Sigmoid colon (tissue), 7 donors: Measurements from ENCODE around the gene CDH1. TPM values are rescaled to one million over a fixed set of nuclear protein-coding genes. Genes with fewer than 3 reads are reported as not detected.
A peak's percentile ranks its signal among the peaks of the same experiment; 100 is the strongest.

Source experiments
- DNase-seq: peaks from one replicate; pipeline ENCODE4 v3.0.0-alpha.2; 2019
- H3K27ac ChIP-seq, 4 donors: fragments of 200-600 bp; sonication (generic); one replicate each; pipeline ENCODE4 v1.5.1; 2016 to 2019; ENCODE audit warnings: mild to moderate bottlenecking in 1 of 4
- H3K27me3 ChIP-seq, 3 donors: fragments of 200-600 bp; sonication (generic); one replicate each; pipeline ENCODE4 v1.5.1; 2019; ENCODE audit warnings: mild to moderate bottlenecking in 1 of 3
- H3K36me3 ChIP-seq, 4 donors: fragments of 200-600 bp; sonication (generic); one replicate each; pipeline ENCODE4 v1.5.1; 2016 to 2019
- H3K4me1 ChIP-seq, 4 donors: fragments of 200-600 bp; sonication (generic); one replicate each; pipeline ENCODE4 v1.5.1; 2017 to 2019
- H3K4me3 ChIP-seq, 4 donors: fragments of 200-600 bp; sonication (generic); one replicate each; pipeline ENCODE4 v1.5.1; 2017 to 2019; ENCODE audit warnings: mild to moderate bottlenecking in 2 of 4, moderate library complexity in 1 of 4
- H3K9me3 ChIP-seq, 4 donors: fragments of 200-600 bp in 3 of 4; sonication (generic) in 3 of 4; one replicate each; pipeline versions ENCODE4 v1.5.1 to v1.6.1; 2013 to 2019
- EP300 ChIP-seq, 4 donors: sonication (generic); formaldehyde crosslinking; IDR thresholded peaks; one replicate each; pipeline ENCODE4 v1.6.1; 2017; ENCODE audit warnings: antibody characterized with exemption in 4 of 4
- POLR2A ChIP-seq, 2 donors: fragments of 450-650 bp; IDR thresholded peaks; one replicate each; pipeline ENCODE4 v1.6.1; 2016; ENCODE audit warnings: antibody characterized with exemption in 2 of 2, mild to moderate bottlenecking in 2 of 2, moderate library complexity in 2 of 2
- POLR2AphosphoS5 ChIP-seq, 4 donors: sonication (generic); formaldehyde crosslinking; IDR thresholded peaks; one replicate each; pipeline ENCODE4 v1.6.1; 2017; ENCODE audit warnings: antibody characterized with exemption in 4 of 4
- whole genome bisulfite sequencing, 2 donors: extraction: QIAGEN DNeasy Blood & Tissue Kit; methylation state at CpG; one replicate each; pipeline ENCODE4 v1.1.7; 2013; 5-methylcytosine and 5-hydroxymethylcytosine counted together
- intact Hi-C: fragments of 100-400 bp; cut with DNase I; formaldehyde crosslinking; loops from one replicate; pipeline ENCODE4 v1.15.1; 2023
- polyA plus RNA-seq, 3 donors: library from polyadenylated mRNA; stranded (reverse); fragments of 200-250 nt; gene quantifications; one replicate each; pipeline ENCODE4 v1.2.3, GENCODE V29; 2013
- small RNA-seq, 3 donors: library from RNA; depleted of rRNA; stranded (forward); fragments of <200 nt; gene quantifications; one replicate each; pipeline ENCODE3, GENCODE V24; 2016
- total RNA-seq, 4 donors: library from RNA; depleted of rRNA; stranded (reverse); fragments of >200 nt; gene quantifications; one replicate each; pipeline ENCODE4 v1.1.0, GENCODE V29; 2016
- TF ChIP-seq, protein P1 (sequence below), 4 experiments: fragments of 450-650 bp in 3 of 4; fragments of 200-600 bp in 1 of 4; IDR thresholded peaks; one replicate each; pipeline ENCODE4 v1.5.1; 2016 to 2019; ENCODE audit warnings: antibody characterized with exemption in 4 of 4, mild to moderate bottlenecking in 3 of 4, moderate library complexity in 2 of 4
- donor health status: healthy with polysubstance abuse.
- donor health status: Bipolar disorder and iron deficiency.
- donor health status: healthy.

CDH1 gene
- total and polyA plus RNA-seq, 7 donors = 0.14 to 163 (median 15.4) TPM; not detected in 1

DNA sequence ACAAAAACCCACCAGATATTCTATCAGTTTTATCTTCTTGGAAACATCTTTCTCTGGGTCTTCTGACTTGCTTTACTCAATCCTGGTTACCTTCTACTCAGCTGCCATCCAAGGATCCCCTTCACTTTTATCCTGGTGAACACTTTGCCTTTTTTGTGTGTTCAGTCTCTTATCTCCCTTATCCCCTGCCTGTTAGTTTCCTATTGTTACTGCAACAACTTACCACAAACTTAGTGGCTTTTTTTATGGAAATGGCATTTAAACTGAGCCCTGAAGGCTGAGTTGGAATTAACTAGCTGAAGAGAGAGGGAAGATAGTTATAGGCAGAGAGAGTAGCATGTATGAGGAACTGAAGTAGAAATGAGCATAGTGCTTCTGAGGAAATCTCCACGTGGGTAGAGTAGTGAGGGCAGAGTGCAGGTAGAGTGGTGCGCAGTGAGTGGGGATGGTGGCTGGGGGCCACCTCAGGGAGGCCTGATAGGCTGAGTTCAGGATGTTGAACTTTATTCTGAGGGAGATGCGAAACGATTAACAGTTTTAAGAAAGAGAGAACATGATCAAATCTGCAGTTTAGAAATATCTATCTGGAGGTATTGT, 132.5 kb downstream of the CDH1 start:
- DNase-seq = no peak
- Histone ChIP-seq H3K9me3 (no peaks in the 10 kb centered on the region), H3K27ac (no peak overlapping the region), H3K4me1 (no peaks in the 10 kb centered on the region), H3K27me3 (no peaks in the 10 kb centered on the region), H3K36me3 (peaks cover 0 to 41% (median 9%) of the 10 kb centered on the region in 4 donors), H3K4me3 (no peak overlapping the region)
- intact Hi-C loops = no loop called here
- WGBS, 2 donors = 86 to 89% methylated on average over 4 of the region's 4 CpGs
- no peak for TF ChIP-seq POLR2AphosphoS5 (IDR thresholded peaks at IDR 0.05)

- H3K4me3 ChIP-seq = no peak overlapping the region
- no peaks in the 10 kb centered on the region for H3K4me1 ChIP-seq
- intact Hi-C loops = no loop called here
- no peaks in the 10 kb centered on the region for H3K27me3 ChIP-seq
- no peak for TF ChIP-seq POLR2A (IDR thresholded peaks at IDR 0.05)
- TF ChIP-seq, protein P1, sequence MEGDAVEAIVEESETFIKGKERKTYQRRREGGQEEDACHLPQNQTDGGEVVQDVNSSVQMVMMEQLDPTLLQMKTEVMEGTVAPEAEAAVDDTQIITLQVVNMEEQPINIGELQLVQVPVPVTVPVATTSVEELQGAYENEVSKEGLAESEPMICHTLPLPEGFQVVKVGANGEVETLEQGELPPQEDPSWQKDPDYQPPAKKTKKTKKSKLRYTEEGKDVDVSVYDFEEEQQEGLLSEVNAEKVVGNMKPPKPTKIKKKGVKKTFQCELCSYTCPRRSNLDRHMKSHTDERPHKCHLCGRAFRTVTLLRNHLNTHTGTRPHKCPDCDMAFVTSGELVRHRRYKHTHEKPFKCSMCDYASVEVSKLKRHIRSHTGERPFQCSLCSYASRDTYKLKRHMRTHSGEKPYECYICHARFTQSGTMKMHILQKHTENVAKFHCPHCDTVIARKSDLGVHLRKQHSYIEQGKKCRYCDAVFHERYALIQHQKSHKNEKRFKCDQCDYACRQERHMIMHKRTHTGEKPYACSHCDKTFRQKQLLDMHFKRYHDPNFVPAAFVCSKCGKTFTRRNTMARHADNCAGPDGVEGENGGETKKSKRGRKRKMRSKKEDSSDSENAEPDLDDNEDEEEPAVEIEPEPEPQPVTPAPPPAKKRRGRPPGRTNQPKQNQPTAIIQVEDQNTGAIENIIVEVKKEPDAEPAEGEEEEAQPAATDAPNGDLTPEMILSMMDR (IDR thresholded peaks at IDR 0.05) = no peak
- TF ChIP-seq POLR2AphosphoS5 (IDR thresholded peaks at IDR 0.05) = no peak
- TF ChIP-seq EP300 (IDR thresholded peaks at IDR 0.05) = no peak
- no peak overlapping the region for H3K27ac ChIP-seq
- 27 to 71% methylated on average over 7 of the region's 7 CpGs for WGBS, 2 donors
- DNase-seq = no peak
- no peaks in the 10 kb centered on the region for H3K9me3 ChIP-seq
- peaks cover 0 to 72% (median 14%) of the 10 kb centered on the region in 4 donors for H3K36me3 ChIP-seq
These were observed 136.8 kb downstream of the CDH1 start for GRCh38 chr16:68873635-68874471.

GRCh38 chr16:68875871-68876270, 138.8 kb downstream of the CDH1 start:
- Histone ChIP-seq H3K36me3 (peaks cover 0 to 85% (median 16%) of the 10 kb centered on the region in 4 donors), H3K27ac (no peak overlapping the region), H3K9me3 (no peaks in the 10 kb centered on the region), H3K27me3 (no peaks in the 10 kb centered on the region), H3K4me3 (no peak overlapping the region), H3K4me1 (no peaks in the 10 kb centered on the region)
- TF ChIP-seq POLR2AphosphoS5 (IDR thresholded peaks at IDR 0.05) (no peak), POLR2A (IDR thresholded peaks at IDR 0.05) (no peak), EP300 (IDR thresholded peaks at IDR 0.05) (no peak)
- TF ChIP-seq, protein P1 (IDR thresholded peaks at IDR 0.05) = no peak
- 91 to 100% methylated on average over 4 of the region's 4 CpGs for WGBS, 2 donors
- intact Hi-C loops = no loop called here
- no peak for DNase-seq

DNA sequence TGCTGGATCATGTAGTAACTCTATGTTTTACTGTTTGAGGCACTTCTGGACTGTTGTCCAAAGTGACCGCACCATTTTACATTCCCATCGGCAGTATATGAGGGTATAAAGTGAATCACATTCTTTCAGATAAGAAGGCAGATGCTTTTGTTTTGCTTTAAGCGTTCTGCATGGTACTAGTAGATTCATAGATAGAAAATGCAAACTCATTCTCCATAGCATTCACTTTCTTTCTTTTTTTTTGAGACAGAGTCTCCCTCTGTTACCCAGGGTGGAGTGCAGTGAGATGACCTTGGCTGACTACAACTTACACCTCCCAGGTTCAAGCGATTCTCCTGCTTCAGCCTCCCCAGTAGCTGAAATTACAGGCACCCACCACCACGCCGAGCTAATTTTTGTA, 146.6 kb downstream of the CDH1 start:
- no peak for DNase-seq
- TF ChIP-seq, protein P1 (IDR thresholded peaks at IDR 0.05) = no peak
- TF ChIP-seq POLR2A (IDR thresholded peaks at IDR 0.05) = no peak
- TF ChIP-seq EP300 (IDR thresholded peaks at IDR 0.05) = no peak
- no peak for TF ChIP-seq POLR2AphosphoS5 (IDR thresholded peaks at IDR 0.05)
- Histone ChIP-seq H3K9me3 (no peaks in the 10 kb centered on the region), H3K27me3 (no peaks in the 10 kb centered on the region), H3K4me1 (peaks cover 0 to 10% (median 2%) of the 10 kb centered on the region in 4 donors), H3K4me3 (no peak overlapping the region), H3K36me3 (peaks cover 0 to 47% (median 8%) of the 10 kb centered on the region in 4 donors), H3K27ac (no peak overlapping the region)
- 94 to 96% methylated on average over 6 of the region's 6 CpGs for WGBS, 2 donors
- intact Hi-C loops = no loop called here

- no peaks in the 10 kb centered on the region for H3K27me3 ChIP-seq
- 94 to 100% methylated on average over 1 of the region's 1 CpG for WGBS, 2 donors
- H3K4me1 ChIP-seq = peaks cover 0 to 10% (median 2%) of the 10 kb centered on the region in 4 donors
- no peak for DNase-seq
- H3K27ac ChIP-seq = peak overlapping the region in 1 of 4 donors; percentile 4
- no peak overlapping the region for H3K4me3 ChIP-seq
- peaks cover 0 to 40% (median 7%) of the 10 kb centered on the region in 4 donors for H3K36me3 ChIP-seq
- no peaks in the 10 kb centered on the region for H3K9me3 ChIP-seq
- intact Hi-C loops = no loop called here
- no peak for TF ChIP-seq EP300 (IDR thresholded peaks at IDR 0.05)
These were observed 147.3 kb downstream of the CDH1 start for GRCh38 chr16:68884401-68884800.

Small RNA genes lying within 50 kb of the gene (small RNA-seq; reads per million reads assigned to genes)
- gene RNA5SP429 = 0 reads per million in 3 donors

Other genes with a start within 250 kb of the CDH1 start
- gene ZFP90, start 198.0 kb upstream of the CDH1 start, total RNA-seq = 10 to 100 TPM; 33.4 to 48.5 (median 39.1) TPM
- 1 to 10 TPM; 1.6 to 8.0 (median 4.8) TPM for gene ZFP90, start 198.0 kb upstream of the CDH1 start, polyA plus RNA-seq
- 1 to 10 TPM in 1 of 4 donors, under 1 TPM in 2, not detected in 1; under 0.01 to 2.4 (median 0.49) TPM for gene CDH3, start 92.0 kb upstream of the CDH1 start, total RNA-seq
- gene CDH3, start 92.0 kb upstream of the CDH1 start, polyA plus RNA-seq = 1 to 10 TPM in 1 of 3 donors, not detected in 2; 4.9 TPM
- gene TANGO6, start 106.2 kb downstream of the CDH1 start, total RNA-seq = 10 to 100 TPM; 16.0 to 23.5 (median 20.0) TPM
- 1 to 10 TPM in 2 of 3 donors, under 1 TPM in 1; 0.92 to 6.3 (median 3.0) TPM for gene TANGO6, start 106.2 kb downstream of the CDH1 start, polyA plus RNA-seq